ENCODE data around the gene SPO11. TPM values are rescaled to one million over a fixed set of nuclear protein-coding genes. Genes with fewer than 3 reads are reported as not detected.
A peak's percentile ranks its signal among the peaks of the same experiment; 100 is the strongest.

The SPO11 gene
- total RNA-seq, 1 donor from 2014 or later = not detected

DNA sequence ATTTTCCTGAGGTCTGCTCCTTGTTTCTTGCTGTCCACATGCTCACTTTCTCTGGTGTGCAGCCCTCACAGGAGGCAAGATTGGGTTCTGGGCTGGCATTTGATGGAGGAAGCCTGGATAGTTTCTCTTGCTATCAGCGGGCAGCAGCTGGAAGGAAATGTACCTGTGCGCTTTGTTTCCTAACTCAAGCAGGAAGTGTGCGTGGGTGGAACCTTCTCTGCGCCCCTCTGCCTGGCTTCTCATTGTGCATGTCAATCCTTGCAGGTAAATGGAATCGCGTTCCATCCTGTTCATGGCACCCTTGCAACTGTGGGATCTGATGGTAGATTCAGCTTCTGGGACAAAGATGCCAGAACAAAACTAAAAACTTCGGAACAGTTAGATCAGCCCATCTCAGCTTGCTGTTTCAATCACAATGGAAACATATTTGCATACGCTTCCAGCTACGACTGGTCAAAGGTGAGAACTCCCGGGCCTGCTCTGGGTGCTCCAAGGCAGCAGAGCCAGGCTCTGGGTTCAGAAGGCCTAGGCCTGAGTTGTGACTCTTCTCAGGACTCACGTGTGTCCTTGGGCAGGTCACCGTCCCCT, 44.8 kb downstream of the SPO11 start:
- no peak for DNase-seq (ENCODE audit: low read depth)

DNA sequence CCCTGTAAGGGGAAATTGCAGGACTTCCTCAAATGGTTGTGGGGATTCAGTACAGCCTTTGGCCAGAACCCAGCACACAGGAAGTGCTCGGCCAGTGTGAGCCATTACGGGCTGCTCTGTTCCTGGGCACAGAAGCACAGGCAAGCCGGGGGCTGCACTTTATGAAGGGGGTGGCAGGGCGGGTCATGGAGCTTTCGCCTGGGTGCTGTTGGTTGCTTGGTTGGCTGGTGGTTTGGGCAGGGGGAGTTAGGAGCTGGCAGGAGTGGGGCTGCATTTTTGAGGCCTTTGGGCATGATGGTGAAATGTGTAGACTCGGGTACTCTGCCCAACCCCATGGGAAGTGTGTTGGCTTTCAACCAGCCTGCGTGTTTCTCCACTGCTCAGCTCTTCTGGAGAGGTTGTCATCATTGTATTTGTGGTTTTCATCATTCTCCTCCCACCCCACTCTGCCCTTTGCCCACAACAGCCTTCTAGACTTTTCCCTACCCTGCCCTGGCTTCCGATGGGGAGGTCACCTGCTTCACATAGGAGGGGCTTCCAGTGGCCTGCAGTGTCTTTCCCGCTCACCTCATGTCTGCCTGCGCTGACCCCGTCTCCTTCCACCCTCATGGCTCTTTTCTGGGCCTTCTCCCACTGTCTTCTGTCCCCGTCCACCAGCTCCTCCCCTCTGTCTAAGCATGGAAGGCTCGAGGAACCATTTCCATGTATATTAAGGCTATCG, 45.5 kb downstream of the SPO11 start:
- DNase-seq (ENCODE audit: low read depth) = no peak

DNA sequence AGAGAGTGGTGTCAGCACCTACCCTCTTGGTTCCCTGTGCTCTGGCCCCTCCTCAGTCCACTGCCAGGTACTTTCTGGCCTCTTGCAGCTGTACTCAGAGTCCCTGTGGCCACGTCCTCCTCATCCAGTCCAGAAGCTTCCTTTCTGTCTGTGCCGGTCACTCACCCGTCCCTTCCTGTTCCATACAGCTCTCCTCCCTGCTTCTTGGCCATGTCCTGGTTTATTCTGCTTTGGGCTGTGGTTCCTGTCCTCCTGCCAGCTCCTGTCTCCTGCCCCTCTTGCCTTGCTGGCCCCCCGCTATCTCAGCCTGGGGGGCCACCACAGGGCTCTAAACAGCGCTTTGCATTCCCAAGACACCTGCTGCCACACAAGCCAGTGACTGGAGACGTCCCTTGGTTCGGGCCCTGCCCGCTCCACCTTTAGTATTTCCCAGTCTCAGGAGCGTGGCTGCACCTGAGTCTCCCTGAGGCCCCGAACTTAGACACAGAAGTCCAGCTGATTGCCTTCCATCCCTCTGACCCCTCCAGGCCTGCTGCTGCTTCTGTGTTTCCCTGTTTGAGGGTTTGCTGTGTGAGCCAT, 46.1 kb downstream of the SPO11 start:
- DNase-seq (ENCODE audit: low read depth) = no peak

DNA sequence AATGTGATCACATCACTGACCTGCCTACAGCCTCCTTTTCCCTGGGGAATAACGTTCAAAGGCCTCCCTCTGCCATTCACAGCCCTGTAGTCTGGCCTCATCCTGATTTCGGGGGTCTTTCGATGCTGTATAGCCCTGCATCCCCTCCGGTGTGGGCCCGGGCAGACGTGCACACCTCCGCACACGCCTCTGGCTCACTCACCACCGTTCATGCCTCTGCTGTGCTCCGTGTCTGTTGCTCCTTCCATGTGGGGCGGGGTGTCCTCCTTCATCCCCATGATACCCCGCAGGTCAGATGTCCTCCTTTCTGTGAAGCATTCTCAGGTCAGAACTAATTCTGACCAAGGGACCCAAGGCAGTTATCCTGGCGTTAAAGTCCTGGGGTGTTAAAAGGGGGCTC, 47.7 kb downstream of the SPO11 start:
- no peak for DNase-seq (ENCODE audit: low read depth)

DNA sequence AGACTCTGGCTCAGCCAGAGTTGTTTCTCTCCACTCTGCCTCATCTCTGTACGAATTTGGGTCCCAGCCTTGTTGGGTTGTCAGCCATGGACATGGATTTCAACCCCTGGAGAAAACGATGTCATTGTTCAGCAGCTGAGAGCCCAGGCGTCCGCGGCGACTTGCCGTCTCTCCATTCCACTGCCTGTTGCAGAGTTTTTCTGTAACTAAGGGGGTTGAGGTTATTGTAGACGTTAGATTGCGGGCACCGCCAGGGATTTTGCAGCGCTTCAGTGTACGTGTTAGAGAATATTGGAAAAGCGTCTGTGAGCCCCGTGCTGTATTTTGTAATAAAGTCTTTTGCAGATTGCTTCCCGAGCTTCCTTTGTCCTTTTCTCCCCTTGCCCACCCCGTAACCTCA, 48.5 kb downstream of the SPO11 start:
- no peak for DNase-seq (ENCODE audit: low read depth)

DNA sequence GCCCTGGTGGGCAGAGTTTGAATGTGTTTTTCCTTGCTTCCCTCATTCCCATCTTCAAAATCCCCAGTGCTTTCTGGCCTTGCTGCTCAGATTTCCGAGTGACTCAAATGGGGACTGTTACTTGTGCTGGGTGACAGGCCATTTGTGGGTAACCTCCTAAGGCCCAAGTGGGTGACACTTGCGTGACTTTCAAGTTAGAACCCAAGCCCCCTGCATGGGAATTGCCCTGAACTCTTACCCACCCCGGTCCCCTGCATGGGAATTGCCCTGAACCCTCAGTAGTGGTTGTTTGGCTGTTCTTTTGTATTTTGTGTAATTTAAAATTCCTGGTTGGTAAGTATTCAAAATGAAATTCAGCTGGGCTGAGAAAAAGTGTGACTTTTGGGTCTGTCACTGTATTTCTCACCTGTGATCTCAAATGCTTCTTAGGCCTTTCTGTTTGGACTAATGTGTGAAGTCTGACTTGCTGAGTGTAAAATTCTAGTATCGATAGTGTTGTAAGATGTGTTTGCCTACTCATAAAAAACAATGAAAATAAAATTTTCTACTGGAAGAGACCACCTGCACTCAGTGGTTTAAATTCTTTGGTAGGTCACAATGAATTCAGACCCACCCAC, 49.2 kb downstream of the SPO11 start:
- DNase-seq (ENCODE audit: low read depth) = no peak

DNA sequence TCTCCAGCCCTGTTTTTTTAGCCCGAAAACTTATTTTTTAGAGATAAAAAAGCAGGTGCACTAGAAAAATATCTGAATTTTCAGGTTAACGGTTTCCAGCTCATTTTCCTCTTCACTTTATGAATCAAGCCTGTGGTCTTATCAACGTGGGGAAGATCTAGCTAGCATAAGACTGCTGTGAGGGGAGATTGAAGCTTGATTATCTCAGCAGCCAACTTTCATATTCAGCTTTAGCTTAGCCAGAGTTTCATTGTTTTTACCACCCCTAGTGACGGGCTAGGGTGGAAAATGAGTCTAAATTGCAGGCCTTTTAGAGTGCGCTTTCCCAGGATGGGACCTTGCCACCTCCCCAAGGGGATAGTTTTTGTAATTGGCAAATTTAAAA, 49.7 kb downstream of the SPO11 start:
- no peak for DNase-seq (ENCODE audit: low read depth)

DNA sequence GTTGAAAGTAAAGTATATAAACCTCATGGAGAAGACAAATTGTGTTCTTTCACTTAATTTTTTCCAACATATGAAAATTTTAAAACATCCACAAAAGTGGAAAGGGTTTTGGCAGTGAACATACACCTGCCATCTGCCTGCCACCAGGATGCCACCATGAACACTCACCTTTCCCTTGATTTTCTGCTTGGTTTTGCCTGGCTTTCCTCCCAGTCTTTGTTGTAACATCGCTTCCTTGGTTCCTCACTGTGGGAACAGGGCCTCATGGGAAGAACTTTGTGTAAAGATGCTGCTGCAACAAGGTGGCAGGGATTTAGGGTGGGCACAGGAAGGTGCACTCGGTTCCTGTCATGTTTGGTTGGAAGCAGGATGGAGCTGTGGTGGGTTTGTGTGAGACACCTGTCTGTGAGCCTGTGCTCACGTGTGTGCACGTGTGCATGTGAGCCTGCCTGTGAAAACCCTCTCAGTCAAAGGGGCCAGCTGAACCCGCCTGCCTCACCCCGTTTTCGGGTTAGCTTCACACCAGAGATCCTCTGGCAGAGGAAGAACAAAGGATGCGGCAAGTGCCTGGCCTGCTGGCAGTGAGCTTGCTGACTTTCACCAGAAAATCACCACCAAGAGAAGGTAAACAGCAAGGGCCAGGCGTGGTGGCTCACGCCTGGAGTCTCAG, 50.6 kb downstream of the SPO11 start:
- DNase-seq (ENCODE audit: low read depth) = no peak

DNA sequence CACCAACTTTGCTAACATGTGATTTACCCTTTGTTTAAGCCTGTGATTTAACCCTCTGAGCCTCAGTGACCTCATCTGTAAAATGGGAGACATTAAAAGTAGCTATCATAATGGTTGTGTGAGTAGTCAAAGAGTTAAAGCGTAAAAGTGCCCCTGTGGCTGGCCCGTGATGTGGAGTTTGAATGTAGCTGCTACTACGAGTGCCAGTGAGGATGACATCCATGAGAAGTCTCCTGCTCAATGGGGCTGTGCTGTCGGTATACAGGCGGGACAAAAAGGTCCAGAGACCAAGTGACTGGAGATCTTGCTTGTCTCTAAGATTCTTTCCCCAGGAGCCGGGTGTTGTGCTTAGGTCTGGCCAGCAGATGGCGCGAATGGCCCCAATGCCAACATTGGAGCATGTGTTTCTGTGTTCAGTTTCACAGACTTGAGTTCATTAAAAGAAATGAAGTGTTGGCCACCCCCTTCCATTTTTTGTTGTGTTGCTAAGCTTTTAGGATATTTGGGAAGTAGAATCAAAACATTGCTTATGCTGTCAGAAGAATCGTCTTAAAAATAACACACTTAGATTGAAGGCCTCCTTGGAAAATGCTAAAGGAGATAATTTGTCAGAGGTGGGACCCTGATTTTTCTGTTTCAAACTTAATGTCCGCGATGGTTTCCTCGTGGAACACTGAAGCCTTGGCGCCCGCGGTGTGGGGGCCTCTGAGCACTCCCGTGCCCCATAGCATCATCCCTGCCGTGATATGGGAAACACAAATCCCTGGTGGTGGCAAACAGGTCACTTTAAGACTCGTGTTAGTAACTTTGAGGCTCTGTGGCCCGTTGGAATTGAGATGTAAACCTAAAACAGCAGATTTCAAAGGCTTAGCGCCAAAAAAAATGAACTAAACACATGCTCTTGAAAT, 52.2 kb downstream of the SPO11 start:
- DNase-seq (ENCODE audit: low read depth) = peak; percentile 81

DNA sequence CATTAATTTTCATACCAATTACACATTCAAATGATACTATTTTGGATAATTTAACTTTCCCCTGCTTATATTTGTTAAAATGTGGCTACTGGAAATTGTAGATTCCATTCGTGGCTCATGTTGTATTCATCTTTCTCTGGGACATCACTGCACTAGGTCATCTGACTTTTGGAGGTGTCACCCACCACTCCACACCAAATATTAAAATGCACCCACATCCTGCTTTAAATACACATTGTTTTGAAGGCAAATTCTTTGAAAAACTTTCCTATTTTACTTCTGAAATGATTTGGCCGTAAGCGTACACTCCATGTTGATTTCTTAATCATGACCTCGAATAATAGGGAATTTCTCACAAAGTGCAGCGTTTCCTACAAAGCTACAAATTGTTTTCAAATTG, 52.9 kb downstream of the SPO11 start:
- no peak for DNase-seq (ENCODE audit: low read depth)

DNA sequence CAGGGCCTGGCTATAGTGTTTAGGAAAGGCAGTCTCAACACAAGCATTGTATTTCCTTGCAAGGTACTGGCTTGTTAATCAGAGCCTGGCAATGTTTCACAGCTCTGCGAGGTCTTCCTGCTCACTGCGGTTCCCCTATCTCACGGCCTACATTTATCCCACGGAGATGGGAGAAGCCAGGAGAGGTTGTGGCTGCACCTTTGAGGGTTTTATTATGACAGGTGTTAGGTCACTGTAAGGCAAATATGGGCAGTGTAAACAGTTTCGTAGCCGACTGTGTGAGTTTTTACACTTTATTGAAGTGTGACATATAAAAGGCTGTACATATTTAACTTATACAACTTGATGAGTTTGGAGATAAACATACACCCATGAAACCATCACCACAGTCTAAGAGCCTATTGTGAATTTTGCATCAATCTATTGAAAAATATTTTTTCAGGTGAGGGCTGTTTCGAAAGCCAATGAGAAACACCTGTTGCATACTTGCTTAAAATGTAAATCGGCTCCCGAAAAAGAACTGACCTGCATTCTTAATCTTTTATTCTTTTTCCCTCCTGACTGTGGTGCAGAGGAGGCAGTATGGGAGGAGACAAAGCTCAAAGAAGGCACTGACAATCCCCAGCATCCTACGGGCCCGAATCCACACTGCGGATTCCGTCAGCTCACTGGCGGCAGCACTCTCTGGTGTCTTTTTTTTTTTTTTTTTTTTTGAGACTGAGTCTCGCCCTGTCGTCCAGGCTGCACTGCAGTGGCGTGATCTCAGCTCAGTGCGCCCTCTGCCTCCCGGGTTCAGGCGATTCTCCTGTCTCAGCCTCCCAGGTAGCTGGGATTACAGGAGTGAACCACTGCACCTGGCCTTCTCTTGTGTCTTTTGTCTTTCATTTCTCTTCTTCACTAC, 54.1 kb downstream of the SPO11 start:
- no peak for DNase-seq (ENCODE audit: low read depth)

DNA sequence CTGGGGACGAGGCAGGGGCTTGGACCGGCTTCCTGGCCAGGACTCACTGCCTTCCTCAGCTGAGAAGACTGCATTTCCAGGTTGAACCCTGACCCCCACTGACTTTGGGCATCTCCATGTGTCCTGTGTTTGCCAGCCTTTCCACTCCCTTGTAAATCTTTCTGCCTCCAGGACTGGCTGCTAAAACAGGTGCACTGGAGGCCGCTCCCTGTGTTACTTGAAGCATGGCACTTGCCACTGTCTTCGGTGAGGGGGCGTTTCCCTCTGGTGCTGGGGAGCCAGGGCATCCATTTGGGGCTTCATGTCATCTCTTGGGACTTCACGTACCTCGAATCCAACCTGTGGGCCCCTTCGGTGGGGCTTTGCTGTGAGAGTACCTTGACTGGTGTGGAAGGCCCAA, 54.9 kb downstream of the SPO11 start:
- DNase-seq (ENCODE audit: low read depth) = no peak

DNA sequence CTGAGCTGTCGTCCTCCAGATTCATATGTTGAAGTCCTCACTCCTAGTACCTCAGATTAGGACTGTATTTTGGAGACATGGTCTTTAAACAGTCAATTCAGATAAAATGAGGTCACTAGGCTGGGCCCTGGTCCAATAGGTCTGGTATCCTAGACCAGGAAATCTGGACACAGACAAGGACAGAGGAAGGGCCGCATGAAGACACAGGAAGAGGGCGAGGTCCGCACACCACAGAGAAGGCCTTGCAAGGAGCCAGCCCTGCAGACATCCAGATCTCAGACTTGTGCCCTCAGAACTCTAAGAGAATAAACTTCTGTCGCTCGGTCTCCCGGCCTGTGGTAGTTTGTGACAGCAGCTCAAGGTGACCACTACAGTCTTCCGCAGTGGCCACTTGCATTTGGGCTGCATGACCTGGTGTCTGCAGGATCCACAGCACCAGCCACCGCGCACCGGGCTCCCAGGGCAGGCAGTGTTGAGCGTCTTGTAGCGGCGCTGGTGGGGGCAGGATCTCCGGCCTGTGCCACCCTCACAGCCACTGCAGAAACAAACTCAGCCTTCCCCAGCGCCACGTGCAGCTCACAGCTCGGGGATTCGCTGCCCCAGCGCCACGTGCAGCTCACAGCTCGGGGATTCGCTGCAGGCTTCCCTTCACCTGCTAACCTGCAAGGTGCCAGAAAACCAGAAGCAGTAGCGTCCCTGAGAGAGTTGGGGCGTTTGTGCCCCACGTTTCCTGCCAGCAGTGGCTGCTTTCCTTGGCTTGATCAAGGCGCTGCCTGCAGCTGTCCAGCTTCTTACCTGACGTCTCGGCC, 55.6 kb downstream of the SPO11 start:
- DNase-seq (ENCODE audit: low read depth) = no peak

DNA sequence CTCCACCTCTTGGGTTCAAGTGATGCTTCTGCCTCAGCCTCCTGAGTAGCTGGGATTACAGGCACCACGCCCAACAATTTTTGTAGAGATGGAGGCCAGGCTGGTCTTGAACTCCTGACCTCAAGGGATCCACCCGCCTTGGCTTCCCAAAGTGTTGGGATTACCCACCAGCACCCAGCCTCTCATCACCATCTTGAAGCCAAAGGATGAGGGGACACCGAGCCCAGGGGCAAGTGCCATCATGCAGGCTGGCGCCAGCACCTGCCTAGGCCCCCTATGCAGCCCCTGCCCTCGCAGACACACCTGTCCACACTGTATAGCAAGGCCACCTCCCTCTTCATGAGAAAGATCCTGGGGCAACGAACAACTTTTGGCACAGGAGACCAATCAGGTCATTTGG, 56.3 kb downstream of the SPO11 start:
- DNase-seq (ENCODE audit: low read depth) = no peak

DNA sequence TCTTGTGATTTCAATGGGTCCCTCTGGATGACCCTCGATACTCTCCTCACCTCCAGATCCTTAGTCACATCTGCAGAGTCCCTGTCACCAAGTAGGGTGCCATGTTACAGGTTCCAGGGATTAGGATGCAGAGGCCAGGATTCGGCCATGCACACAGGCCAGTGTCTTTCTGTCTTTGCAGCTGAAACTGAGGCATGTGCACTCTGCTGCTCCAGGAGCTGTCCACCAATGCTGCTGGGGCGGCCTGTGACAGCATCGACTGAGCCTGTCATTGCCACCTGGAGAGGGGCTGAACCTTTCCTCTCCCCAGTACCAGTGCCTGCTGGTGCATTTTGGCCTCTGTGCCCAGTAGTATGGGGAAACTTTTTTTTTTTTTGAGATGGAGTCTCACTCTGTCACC, 57.2 kb downstream of the SPO11 start:
- DNase-seq (ENCODE audit: low read depth) = no peak

DNA sequence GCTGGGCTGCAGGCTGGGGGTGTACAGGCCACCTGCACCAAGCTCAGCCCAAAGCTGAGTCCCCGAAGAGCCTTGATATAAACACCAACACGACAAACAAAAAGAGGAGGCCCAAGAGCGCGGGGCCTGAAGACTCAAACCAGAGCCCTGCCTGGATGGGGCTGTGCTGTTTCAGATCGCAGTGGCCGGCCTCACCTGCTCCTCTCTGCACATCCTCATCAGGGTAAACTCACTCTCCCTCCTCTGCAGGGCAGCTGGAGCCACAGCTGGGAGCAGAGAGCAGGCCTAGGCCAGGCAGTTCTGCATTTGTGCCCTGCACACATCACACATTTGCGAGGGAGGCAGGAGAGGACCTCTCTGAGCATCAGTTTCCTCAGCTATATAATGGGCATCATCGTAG, 57.9 kb downstream of the SPO11 start:
- DNase-seq (ENCODE audit: low read depth) = no peak

DNA sequence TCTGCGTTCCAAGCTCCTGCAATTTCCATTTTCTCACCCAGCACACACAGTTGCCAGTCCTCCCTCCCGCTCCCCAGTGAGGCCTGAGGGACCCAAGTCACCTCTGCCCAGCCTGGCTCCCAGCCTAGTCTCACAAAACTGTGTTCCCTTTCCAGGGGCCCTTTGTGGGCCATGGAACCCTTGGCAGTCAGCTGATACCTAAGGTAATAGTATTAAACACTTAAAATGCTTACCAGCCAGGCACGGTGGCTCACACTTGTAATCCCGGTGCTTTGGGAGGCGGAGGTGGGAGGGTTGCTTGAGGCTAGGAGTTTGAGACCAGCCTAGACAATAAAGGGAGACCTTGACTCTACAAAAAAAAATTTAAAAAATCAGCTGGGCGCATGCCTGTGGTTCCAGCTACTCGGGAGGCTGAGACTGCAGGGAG, 58.4 kb downstream of the SPO11 start:
- no peak for DNase-seq (ENCODE audit: low read depth)

DNA sequence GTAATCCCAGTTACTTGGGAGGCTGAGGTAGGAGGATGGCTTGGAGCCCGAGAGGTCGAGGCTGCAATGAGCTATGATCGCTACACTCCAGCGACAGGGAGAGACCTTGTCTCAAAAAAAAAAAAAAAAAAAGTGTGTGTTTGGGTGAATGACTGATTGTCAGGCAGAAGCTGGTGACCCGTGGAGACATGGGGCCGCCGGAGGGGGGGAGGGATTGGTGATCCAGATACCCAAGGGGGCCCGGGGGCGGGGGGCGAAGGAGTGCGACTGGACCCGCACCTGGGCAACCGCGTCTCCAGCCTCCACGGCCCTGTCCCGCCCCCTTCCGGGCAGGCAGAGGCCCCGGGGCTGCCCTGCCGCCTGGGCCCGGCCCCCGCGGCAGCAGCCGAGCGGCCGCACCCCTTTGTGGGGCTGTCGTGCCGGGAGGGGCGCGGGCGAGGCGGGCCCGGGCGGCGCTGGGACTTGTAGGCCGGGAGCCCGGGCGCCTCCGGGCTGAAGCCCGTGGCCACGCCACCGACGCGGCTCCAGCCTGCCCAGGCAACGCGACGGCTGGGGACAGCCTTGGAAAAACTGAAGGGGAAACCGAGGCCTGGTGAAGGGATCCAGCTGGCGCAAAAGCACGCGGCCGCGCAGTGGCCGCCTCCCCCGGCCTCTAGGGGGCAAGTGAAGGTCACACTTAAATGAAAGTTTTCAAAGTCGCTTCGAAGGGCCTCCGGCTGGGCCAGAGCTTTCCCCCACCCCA, 59.5 kb downstream of the SPO11 start:
- DNase-seq (ENCODE audit: low read depth) = peak; percentile 62
